ENCODE measurements around the gene ZNF513.

The ZNF513 gene

DNA sequence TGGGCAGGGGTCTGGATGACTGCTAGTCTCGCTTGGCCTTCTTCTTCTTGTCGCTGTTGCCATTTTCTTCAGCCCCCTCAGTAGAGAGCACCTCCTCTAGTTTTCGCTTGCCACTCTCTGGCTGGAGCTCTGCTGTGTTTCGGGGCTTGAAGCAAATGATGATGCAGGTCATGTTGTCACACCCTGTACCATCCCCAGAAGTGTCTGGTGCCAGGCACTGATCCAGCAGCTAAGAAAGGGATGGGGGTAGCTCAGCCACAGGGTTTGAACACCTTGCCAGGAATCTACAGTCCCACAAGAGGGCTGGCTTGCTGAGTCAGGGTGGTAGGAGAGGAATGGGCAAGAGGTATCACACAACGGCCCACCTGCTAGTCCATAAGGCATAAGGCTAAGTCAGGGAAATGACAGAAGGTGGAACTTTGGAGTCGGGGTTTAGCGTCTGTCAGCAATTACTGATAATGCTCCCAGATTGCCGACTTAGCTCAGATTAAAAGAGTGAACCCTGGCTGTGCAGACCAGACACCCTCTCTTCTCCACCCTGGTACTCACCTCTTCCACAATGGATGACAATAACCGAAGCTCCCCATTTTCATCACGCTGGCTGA, 1.1 kb upstream of the ZNF513 start:
- no peak for DNase-seq

GRCh38 chr2:27379836-27380625, 503 bp downstream of the ZNF513 start:
- no peak for DNase-seq

GRCh38 chr2:27379383-27379835, 1.1 kb downstream of the ZNF513 start:
- DNase-seq, result no peak

- no peak for DNase-seq
Measured at GRCh38 chr2:27378809-27379290, 1.7 kb downstream of the ZNF513 start.

DNA sequence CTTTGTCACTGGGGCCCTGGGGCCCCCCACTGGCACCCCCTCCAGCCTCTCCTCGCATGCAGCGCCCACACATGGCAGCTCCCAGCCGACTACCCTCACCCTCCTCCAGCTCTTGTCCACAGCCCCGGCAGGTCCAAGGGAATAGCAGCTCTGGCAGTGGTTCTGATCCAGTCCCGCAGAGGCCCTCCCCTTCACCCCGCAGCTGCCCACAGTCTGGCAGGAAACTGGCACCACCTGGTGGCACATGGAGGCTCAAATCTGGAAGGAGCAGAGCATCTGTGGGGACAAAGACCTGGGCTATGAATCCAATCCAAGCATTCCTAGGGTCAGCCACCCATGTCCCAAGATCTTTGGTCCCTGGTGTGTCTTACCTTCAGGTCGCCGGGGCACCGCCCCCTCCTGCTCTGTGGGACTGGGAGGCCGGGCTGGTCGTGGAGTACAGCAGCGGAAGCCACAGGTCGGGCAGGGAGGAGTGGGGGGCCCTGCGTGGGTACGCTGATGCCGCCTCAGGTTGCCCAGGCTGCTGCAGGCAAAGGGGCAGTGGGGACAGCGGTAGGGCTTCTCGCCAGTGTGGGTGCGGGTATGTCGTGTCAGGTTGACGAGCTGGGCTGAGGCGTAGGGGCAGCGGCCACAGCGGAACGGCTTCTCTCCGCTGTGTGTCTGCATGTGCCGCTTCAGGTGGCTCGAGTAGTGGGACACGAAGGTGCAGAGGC, 2.3 kb downstream of the ZNF513 start:
- DNase-seq, result peak; percentile 21

- no peak for DNase-seq
Measured at GRCh38 chr2:27377618-27378095, 2.9 kb downstream of the ZNF513 start.

- DNase-seq, result no peak
Measured at GRCh38 chr2:27376866-27377617, 3.5 kb downstream of the ZNF513 start.

DNA sequence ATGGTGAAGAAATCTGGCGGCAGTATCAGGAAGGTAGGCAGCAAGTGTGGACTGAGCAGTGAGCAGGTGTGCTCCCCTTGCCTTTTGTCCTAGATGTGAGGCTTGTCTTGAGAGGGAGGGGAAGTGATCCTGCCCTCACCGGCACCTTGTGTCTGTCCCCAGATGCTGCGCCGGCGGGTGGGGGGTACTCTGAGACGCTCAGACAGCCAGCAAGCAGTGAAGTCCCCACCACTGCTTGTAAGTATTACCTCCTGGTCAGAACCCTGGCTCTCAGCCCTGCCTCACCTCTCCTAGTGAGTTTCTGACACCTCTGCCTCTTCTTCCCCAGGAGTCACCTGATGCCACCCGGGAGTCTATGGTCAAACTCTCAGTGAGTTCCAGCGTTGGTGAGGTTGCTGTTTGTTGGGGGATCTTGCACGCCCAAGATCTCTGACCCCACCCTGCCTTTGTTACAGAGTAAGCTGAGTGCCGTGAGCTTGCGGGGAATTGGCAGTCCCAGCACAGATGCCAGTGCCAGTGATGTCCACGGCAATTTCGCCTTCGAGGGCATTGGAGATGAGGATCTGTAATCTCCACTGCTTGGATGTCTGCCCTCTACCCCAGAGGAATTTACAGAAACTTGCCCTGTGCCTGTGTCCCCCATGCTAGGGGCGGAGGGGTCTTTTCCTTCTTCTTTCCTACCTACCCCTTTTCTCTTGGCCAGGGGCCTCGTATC, 4.2 kb downstream of the ZNF513 start:
- DNase-seq, result no peak

DNA sequence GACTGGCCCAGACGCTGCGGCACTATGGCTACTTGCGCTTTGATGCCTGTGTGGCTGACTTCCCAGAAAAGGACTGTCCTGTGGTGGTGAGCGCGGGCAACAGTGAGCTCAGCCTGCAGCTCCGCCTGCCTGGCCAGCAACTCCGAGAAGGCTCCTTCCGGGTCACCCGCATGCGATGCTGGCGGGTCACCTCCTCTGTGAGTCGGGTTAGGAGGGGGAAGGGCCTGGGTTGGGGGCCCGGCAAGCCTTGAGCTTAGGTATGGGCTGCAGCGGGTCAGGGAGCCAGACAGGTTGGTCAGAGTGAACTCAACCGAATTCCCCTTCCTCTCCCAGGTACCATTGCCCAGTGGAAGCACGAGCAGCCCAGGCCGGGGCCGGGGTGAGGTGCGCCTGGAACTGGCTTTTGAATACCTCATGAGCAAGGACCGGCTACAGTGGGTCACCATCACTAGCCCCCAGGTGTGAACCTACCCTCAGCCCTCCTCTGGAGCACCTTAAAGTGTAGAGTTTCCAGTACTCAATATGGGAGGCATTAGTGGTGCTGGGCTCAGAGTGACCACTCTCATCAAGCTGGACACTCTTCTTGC, 4.9 kb downstream of the ZNF513 start:
- no peak for DNase-seq

- no peak for DNase-seq
Measured at GRCh38 chr2:27373567-27373966, 7.0 kb downstream of the ZNF513 start.

GRCh38 chr2:27372937-27373336, 7.6 kb downstream of the ZNF513 start:
- no peak for DNase-seq

DNA sequence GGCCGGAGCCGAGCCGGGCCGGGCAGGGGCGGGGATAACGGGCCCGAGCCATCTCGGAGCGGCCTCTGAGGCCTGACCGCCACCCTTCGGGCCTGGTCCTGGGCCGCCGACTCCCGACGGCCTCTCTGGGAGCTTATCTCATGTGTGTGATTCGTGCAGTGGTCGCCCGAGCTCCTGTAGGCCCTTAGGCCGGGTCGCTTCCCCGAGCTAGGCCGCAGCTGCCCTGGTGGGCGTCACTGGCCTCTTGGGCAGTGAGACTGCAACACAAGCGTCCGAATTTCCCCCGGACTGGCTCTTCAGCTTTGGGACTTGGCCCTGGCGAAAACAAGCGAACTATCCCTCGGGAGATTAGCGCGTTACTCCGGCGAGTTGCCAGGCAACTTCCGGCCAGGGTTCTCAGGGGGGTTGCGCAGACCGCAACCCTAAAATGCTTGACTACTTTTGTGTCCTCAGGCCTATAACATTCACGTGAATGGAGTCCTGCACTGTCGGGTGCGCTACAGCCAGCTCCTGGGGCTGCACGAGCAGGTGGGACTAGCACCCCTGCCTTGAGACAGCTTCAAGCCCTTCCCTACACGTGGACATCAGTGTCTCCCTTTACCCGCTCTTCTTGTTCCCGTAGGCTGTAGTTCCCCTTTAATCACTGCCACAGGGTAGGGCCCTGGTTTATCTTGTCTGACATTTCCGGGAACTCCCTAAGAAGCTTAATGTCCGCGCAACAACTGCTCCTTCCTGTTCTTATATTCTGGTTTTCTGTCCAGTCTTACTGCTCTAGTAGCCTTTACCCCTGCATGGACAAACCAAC, 9.5 kb downstream of the ZNF513 start:
- DNase-seq, result peak; percentile 46

DNA sequence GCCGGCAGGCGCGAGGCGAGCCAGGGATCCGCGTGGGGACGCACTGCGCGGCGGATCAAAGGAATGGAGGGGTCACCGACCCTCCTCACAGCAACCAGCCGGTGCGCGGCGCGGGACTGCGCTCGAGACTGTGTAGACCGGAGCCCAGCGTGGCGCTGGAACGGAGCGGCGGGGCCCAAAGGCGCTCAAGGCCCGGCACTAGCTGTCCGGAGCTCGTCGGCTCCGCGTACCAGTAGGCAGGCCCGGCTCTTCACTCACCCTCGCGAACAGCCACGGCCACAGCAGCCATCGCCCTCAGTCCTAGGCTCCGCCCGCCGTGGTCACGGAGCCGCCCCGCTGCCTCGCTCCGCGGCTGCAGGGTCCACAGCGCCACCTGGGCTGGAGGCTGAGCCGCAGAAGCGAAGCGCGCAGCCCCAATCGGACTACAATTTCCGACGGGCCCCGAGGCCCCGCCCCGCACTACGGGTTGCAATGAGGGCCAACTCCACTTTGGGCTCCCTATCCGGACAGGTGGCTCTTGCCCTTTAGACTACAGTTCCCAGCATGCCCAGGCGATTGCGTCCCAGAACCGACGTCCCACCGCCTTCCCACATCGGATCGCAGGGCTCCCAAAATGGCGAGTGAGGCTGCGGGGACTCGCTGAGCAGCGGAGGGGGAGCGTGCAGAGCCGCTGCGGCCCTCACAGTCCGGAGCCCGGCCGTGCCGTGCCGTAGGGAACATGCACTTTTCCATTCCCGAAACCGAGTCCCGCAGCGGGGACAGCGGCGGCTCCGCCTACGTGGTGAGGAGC, 10.3 kb downstream of the ZNF513 start, which contains the start of the genes EIF2B4 and SNX17:
Gene EIF2B4 (minus strand): TSS at position 313 of the 790 bp plus-strand sequence. CDS start 24 bp downstream, at position 289.
Gene SNX17 (plus strand): TSS at position 591 of the 790 bp plus-strand sequence. CDS start 128 bp downstream, at position 719.
- peak; percentile 98 for DNase-seq

- DNase-seq, result no peak
Measured at GRCh38 chr2:27369471-27370025, 11.0 kb downstream of the ZNF513 start.

GRCh38 chr2:27363933-27364332, 16.6 kb downstream of the ZNF513 start:
- no peak for DNase-seq

DNA sequence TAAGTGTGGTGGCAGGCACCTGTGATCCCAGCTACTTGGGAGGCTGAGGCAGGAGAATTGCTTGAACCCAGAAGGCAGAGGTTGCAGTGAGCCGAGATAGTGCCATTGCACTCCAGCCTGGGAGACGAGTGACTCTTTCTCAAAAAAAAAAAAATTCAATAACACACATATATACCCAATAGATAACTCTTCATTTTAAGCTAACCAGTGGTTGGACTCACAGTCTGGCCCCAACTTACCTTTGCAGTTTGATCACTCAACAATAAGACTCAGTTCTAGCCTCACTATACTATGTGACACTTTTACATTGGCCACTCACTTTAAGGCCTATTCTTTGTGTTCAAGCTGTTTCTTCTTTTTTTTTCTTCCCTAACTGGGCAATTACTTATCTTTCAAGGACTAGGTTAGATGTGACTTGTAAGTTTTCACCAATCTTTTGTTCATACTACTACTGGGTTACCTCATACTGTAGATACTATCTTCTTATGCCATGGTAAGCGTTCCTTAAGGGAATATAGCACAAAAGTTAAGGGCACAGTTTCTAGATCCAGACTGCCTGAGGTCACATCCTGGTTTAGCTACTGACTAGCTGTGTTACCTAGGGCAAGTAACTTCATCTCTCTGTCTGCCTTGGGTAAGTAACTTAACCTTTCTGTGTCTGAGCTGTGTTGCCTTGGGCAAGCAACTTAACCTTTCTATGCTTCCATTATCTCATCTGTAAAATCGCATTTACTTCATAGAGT, 17.7 kb downstream of the ZNF513 start:
- DNase-seq, result no peak

DNA sequence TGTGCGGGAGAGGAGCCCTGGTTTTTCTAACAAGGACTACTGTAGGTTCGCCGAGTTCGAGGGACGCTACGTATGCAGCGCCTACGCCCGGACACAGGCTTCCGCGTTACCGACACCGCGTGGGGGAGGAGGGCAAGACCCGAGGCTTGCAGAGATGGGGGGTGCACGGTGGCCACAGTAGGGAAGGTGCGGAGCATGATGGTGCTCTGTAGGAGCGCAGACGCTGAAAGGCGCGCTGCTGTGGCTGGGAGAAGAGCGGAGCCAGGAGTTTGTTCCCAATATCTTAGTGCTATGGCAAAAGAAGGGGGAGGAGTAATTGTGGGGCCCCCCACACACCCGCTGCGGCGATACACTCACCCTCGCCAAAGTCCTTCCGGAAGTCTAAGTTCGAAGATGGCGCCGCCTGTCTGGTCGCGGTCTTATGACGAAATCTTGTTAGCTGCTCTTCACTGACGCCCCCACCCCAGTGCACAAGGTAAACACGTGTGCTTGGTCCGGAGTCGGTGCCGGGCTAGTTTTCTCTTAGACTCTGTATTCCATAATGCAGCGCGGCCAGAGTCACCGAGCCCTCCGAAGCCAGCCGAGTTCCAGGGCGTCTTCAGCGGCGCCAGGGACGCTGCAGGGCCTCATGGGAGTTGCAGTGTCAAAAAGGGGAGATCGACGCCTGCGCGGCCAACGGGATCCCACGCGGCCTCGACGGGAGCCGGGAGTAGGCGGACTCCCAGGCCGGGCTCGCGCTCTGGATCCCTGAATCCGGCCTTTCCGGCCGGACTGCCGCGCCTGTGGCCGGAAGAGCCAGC, 24.0 kb downstream of the ZNF513 start, which contains the start of gene GTF3C2:
Gene GTF3C2 (minus strand): TSS at position 383 of the 800 bp plus-strand sequence. CDS start 13,210 bp downstream, outside the sequence.
- peak; percentile 98 for DNase-seq

GRCh38 chr2:27356056-27356381, 24.5 kb downstream of the ZNF513 start:
- peak; percentile 36 for DNase-seq
